ENCODE data around the gene UBE2S.

Gene UBE2S

DNA sequence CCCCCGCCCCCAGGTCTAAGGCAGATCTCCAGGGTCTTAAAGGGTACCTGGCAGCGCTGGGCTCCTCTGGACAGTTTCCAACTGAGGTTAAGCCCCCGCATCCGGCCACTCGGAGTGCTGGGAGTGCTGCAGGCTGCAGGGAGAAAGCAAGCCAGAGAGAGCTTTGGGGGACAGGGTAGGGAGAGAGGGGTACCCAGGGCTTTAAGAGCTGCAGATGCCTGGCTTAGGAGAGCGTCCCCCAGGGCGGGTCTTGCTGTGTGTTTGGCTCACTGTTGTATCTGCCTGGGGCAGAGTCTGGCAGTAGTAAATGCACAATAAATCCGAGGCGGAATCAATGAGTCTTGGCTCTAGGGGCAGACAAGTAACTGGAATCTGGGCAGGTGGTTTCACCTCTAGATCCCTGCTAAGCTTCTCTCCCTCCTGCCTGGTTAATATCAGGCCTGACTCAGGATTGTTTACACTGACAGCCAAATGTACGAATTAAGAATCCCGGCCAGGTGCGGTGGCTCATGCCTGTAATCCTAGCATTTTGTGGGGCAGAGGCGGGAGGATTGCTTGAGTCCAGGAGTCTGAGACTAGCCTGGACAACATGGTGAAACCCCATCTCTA is 52.3 kb downstream of the UBE2S start:
- no peaks in the 10 kb centered on the region for H3K9me3 Mint-ChIP-seq
- H3K4me3 Mint-ChIP-seq = no peak overlapping the region
- DNase-seq = no peak
- TF ChIP-seq, protein P1, sequence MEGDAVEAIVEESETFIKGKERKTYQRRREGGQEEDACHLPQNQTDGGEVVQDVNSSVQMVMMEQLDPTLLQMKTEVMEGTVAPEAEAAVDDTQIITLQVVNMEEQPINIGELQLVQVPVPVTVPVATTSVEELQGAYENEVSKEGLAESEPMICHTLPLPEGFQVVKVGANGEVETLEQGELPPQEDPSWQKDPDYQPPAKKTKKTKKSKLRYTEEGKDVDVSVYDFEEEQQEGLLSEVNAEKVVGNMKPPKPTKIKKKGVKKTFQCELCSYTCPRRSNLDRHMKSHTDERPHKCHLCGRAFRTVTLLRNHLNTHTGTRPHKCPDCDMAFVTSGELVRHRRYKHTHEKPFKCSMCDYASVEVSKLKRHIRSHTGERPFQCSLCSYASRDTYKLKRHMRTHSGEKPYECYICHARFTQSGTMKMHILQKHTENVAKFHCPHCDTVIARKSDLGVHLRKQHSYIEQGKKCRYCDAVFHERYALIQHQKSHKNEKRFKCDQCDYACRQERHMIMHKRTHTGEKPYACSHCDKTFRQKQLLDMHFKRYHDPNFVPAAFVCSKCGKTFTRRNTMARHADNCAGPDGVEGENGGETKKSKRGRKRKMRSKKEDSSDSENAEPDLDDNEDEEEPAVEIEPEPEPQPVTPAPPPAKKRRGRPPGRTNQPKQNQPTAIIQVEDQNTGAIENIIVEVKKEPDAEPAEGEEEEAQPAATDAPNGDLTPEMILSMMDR (IDR thresholded peaks at IDR 0.05) = no peak
- peaks cover 37% of the 10 kb centered on the region for H3K4me1 Mint-ChIP-seq
- peaks cover 79% of the 10 kb centered on the region for H3K27me3 Mint-ChIP-seq (ENCODE audit: low read depth, poor library complexity)
- H3K27ac Mint-ChIP-seq = no peak overlapping the region
- H3K36me3 Mint-ChIP-seq (ENCODE audit: low read depth) = no peaks in the 10 kb centered on the region

DNA sequence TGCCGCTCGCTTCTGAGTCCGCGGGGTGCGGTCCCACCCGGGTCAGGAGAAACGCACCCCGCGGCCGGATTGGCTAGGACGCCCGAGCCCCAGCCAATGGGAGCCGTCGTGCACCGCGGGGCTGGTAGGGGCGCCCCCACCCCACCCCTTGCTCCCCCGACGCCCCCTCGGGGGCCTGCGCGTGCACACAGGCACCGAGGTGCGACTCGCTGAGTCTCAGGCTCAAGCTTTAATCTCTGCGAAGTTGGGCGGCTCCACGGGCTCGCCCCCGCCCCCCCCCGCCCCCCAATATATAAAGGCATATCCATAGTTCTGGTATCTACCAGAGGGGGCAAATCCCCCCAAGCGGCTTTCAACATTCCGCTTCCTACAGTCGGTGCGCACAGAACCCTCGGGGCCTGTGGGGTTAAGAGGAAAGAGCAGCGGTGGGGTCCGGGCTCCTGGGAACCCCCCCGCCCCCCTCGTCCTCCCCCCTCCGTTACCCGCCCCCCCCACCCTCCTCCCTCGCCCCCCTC is 52.8 kb downstream of the UBE2S start, which contains the start of gene COX6B2:
COX6B2 (minus strand) TSS at position 22 of the 515 bp plus-strand sequence. CDS start 198 bp downstream, outside the sequence.
- H3K27me3 Mint-ChIP-seq (ENCODE audit: low read depth, poor library complexity) = peaks cover 79% of the 10 kb centered on the region
- peak within 1 kb of the TSS; percentile 81 for H3K4me3 Mint-ChIP-seq
- no peak within 1 kb of the TSS for H3K27ac Mint-ChIP-seq
- no peak for DNase-seq
- TF ChIP-seq, protein P1 (IDR thresholded peaks at IDR 0.05) = no peak
- H3K9me3 Mint-ChIP-seq = no peaks in the 10 kb centered on the region
- H3K4me1 Mint-ChIP-seq = peaks cover 39% of the 10 kb centered on the region
- H3K36me3 Mint-ChIP-seq (ENCODE audit: low read depth) = no peaks in the 10 kb centered on the region

DNA sequence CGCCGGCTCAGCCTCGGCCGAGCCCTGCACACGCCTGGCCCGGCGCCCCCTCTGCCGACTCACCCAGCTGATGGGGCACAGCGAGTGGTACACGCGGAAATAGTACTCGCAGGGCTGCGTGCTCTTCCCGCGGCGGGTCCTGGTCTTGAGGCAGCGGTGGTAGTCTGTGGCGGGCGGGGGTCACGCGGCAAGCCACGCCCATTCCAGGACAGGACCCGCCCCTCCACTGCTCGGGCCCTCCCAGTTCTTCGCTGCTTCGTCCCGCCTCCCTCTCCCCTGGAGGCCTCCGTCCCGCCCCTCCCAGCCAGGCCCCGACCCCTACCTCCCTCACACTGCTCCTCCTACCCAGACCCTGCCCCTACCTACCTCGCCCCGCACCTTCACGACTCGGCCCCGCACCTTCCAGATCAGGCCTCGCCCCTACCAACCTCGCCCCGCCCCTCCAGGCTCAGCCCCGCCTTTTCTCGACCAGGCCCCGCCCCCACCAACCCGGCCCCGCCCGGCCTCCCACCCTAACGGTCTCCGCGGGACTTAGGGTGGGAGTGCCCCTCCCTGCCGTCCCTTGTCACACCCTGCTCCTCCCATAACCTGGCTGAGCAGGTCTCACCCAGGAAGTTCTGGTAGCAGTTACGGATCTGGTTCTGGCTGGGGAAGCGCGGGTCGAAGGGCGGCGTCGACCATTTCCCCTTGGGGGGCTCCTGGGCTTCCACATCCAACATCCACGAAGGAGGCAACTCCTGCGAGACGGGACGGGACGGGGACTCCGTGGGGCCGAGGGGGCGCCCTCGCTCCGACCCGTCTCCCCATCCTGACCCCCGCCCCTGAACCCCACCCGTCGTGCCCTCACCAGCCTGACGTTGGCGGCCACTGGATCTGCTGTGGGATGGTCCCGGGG is 53.5 kb downstream of the UBE2S start:
- H3K27me3 Mint-ChIP-seq (ENCODE audit: low read depth, poor library complexity) = peaks cover 78% of the 10 kb centered on the region
- H3K9me3 Mint-ChIP-seq = no peaks in the 10 kb centered on the region
- TF ChIP-seq, protein P1 (IDR thresholded peaks at IDR 0.05) = no peak
- peak; percentile 89 for DNase-seq
- peaks cover 44% of the 10 kb centered on the region for H3K4me1 Mint-ChIP-seq
- no peaks in the 10 kb centered on the region for H3K36me3 Mint-ChIP-seq (ENCODE audit: low read depth)
- peak overlapping the region; percentile 81 for H3K4me3 Mint-ChIP-seq
- H3K27ac Mint-ChIP-seq = no peak overlapping the region

DNA sequence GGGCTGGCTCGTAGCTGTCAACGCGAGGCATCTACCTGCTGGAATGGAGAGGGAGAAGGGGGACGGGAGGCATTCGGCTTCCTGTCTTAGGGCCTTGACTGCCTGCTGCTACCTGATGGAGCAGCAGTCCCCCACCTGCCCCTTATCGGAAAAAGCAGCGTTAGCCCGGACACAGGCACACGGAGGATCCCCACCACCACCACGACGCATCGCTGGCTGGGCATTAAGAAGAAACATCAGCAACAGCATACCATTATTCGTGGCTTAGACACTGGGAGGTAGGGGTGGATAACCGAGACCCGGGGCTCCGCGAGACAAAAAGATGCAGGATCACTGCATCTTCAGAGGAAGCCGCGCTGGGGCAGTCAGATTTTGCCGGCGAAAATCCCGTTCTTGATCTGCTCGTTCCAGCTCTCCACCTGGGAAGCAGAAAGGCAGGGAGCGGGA is 54.2 kb downstream of the UBE2S start:
- H3K27ac Mint-ChIP-seq = no peak overlapping the region
- no peaks in the 10 kb centered on the region for H3K36me3 Mint-ChIP-seq (ENCODE audit: low read depth)
- H3K4me3 Mint-ChIP-seq = peak overlapping the region; percentile 81
- peaks cover 51% of the 10 kb centered on the region for H3K4me1 Mint-ChIP-seq
- peak; percentile 42 for DNase-seq
- TF ChIP-seq, protein P1 (IDR thresholded peaks at IDR 0.05) = no peak
- H3K9me3 Mint-ChIP-seq = no peaks in the 10 kb centered on the region
- H3K27me3 Mint-ChIP-seq (ENCODE audit: low read depth, poor library complexity) = peaks cover 73% of the 10 kb centered on the region

DNA sequence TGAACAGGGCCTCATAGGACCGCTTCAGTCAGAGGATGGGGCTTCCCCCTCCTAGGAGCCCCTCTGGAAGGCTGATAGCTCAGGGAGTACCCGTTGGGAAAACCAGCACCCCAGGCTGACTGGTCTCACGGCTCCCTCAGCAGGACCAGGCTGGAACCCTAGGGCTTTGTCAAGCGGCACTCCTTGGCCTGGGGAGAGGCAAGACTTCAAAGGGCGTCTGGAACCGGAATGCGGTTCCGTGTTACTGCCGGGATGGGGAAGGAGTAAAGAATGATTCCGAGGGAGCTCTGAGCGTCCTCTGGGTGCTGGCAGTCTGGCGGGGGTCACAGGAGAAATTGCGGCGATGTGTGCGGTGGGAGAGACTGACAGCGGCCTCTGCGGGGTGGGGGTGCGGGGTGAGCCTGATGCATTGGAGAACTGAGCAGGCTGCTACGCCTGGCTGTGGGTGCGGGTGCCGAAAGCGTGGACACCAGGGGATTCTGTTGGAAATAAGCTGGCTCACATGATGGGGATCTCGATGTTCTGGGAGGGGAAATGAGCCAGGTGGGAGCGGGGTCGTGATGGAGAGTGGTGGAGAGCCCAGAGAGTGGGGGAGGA is 54.9 kb downstream of the UBE2S start:
- H3K4me1 Mint-ChIP-seq = peaks cover 58% of the 10 kb centered on the region

More for the DNA sequence above, 54.9 kb downstream of the UBE2S start:
- Mint-ChIP-seq H3K4me3 (peak overlapping the region; percentile 81), H3K27ac (no peak overlapping the region), H3K36me3 (ENCODE audit: low read depth) (no peaks in the 10 kb centered on the region), H3K9me3 (no peaks in the 10 kb centered on the region), H3K27me3 (ENCODE audit: low read depth, poor library complexity) (peaks cover 67% of the 10 kb centered on the region)
- no peak for DNase-seq
- TF ChIP-seq, protein P1 (IDR thresholded peaks at IDR 0.05) = no peak

Data from nephron progenitor cell (in vitro differentiated cells).